Astrocyte (in vitro differentiated cells and primary cell): Measurements from ENCODE around the gene OR52R1. TPM values are rescaled to one million over a fixed set of nuclear protein-coding genes. Genes with fewer than 3 reads are reported as not detected.

Experiments
- DNase-seq: peaks from one replicate; pipeline ENCODE4 v3.0.0-alpha.2; 2010; ENCODE audit warnings: low read depth
- FAIRE-seq: peaks from 2 replicates; lab custom pipeline; 2011; peaks lifted over from hg19 to GRCh38; lab: Jason Lieb, UNC
- H2AFZ ChIP-seq: 2 replicates; pipeline ENCODE4 v1.6.0; 2012; ENCODE audit warnings: low read depth, low read length, inconsistent platforms
- H3K27ac ChIP-seq: 2 replicates; pipeline ENCODE4 v1.5.1; 2011; ENCODE audit warnings: low read depth, low read length, inconsistent platforms
- H3K27me3 ChIP-seq: 2 replicates; pipeline ENCODE4 v1.6.0; 2011; ENCODE audit warnings: low read length, inconsistent platforms; ENCODE audit not compliant: insufficient read depth
- H3K36me3 ChIP-seq: 2 replicates; pipeline ENCODE4 v1.5.1; 2011; ENCODE audit warnings: low read length, inconsistent platforms; ENCODE audit not compliant: insufficient read depth
- H3K4me1 ChIP-seq: 2 replicates; pipeline ENCODE4 v1.5.1; 2011; ENCODE audit warnings: low read length, inconsistent platforms; ENCODE audit not compliant: insufficient read depth
- H3K4me2 ChIP-seq: 2 replicates; pipeline ENCODE4 v1.6.0; 2012; ENCODE audit warnings: low read length, inconsistent platforms
- H3K4me3 ChIP-seq: 2 replicates; pipeline ENCODE4 v1.5.1; 2011; ENCODE audit warnings: low read depth, mild to moderate bottlenecking, low read length, inconsistent platforms; ENCODE audit not compliant: insufficient read depth
- H3K79me2 ChIP-seq: 2 replicates; pipeline ENCODE4 v1.6.0; 2012; ENCODE audit warnings: mild to moderate bottlenecking, low read length, inconsistent platforms; ENCODE audit not compliant: insufficient read depth
- H3K9ac ChIP-seq: 2 replicates; pipeline ENCODE4 v1.6.0; 2012; ENCODE audit warnings: mild to moderate bottlenecking, low read length, inconsistent platforms
- H3K9me3 ChIP-seq: 2 replicates; pipeline ENCODE4 v1.5.1; 2012; ENCODE audit warnings: low read depth, mild to moderate bottlenecking, low read length, inconsistent platforms; ENCODE audit not compliant: insufficient read depth
- H4K20me1 ChIP-seq: 2 replicates; pipeline ENCODE4 v1.6.0; 2012; ENCODE audit warnings: low read length, inconsistent platforms; ENCODE audit not compliant: insufficient read depth
- H3K27ac Mint-ChIP-seq: one replicate; pipeline ENCODE4 v1.8.0; 2021; ENCODE audit warnings: mild to moderate bottlenecking, mixed read lengths; ENCODE audit not compliant: unreplicated experiment
- H3K27me3 Mint-ChIP-seq: one replicate; pipeline ENCODE4 v1.8.0; 2021; ENCODE audit warnings: low read depth, mixed read lengths; ENCODE audit not compliant: unreplicated experiment
- H3K36me3 Mint-ChIP-seq: one replicate; pipeline ENCODE4 v1.8.0; 2021; ENCODE audit warnings: low read depth, mixed read lengths; ENCODE audit not compliant: unreplicated experiment
- H3K4me1 Mint-ChIP-seq: one replicate; pipeline ENCODE4 v1.8.0; 2021; ENCODE audit warnings: low read depth, mixed read lengths; ENCODE audit not compliant: unreplicated experiment
- H3K4me3 Mint-ChIP-seq: one replicate; pipeline ENCODE4 v1.8.0; 2021; ENCODE audit warnings: mild to moderate bottlenecking, moderate library complexity, mixed read lengths; ENCODE audit not compliant: unreplicated experiment
- H3K9me3 Mint-ChIP-seq: one replicate; pipeline ENCODE4 v1.8.0; 2021; ENCODE audit warnings: mild to moderate bottlenecking, mixed read lengths; ENCODE audit not compliant: unreplicated experiment
- EZH2 ChIP-seq: IDR thresholded peaks from 2 replicates; pipeline ENCODE4 v1.6.1; 2012; ENCODE audit warnings: mild to moderate bottlenecking, low read length, inconsistent platforms; ENCODE audit not compliant: insufficient read depth
- total RNA-seq: library from RNA; stranded (reverse); gene quantifications from 2 replicates; pipeline ENCODE4 v1.2.1, GENCODE V29; 2021
- TF ChIP-seq, protein P1 (sequence below): IDR thresholded peaks from 2 replicates; pipeline ENCODE4 v1.5.1; 2011; ENCODE audit warnings: low read depth, mild to moderate bottlenecking, inconsistent platforms, low read length, moderate library complexity; ENCODE audit not compliant: insufficient read depth

Gene OR52R1
- total RNA-seq, 1 donor from 2014 or later, result not detected

DNA sequence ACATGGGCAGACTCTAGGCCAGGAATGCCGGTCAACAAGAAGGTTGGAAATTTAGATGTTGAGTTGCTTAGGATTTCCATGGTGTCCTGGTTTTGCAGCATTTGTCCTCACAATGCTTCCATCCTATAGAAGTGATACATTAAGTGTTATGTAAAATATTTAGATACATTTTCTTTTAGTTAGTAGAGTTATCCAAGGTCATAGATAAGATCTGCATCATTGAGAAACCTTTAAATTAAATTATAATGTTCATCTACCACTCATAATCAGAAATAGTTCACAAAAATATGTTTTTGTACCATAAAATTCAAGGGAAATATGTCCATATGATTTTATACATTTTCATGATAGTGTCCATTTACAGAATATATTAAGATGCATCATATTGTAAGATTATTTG lies 34.3 kb downstream of the OR52R1 start, which contains the start of gene OR51F1:
Gene OR51F1, minus strand, starts transcription at position 101 of the 400 bp plus-strand sequence. Its CDS starts 0 bp downstream, at position 101.
- no peak for FAIRE-seq
- no peak within 1 kb of the TSS for H3K4me3 ChIP-seq
- Mint-ChIP-seq H3K4me1 (no peaks in the 10 kb centered on the region), H3K27ac (no peak within 1 kb of the TSS), H3K9me3 (no peaks in the 10 kb centered on the region), H3K4me3 (no peak within 1 kb of the TSS), H3K27me3 (no peaks in the 10 kb centered on the region), H3K36me3 (no peaks in the 10 kb centered on the region)
- H3K79me2 ChIP-seq, result no peaks in the 10 kb centered on the region
- H3K27me3 ChIP-seq, result no peaks in the 10 kb centered on the region
- H3K36me3 ChIP-seq, result no peaks in the 10 kb centered on the region
- no peak within 1 kb of the TSS for H2AFZ ChIP-seq
- TF ChIP-seq EZH2, result no peak
- TF ChIP-seq, protein P1, sequence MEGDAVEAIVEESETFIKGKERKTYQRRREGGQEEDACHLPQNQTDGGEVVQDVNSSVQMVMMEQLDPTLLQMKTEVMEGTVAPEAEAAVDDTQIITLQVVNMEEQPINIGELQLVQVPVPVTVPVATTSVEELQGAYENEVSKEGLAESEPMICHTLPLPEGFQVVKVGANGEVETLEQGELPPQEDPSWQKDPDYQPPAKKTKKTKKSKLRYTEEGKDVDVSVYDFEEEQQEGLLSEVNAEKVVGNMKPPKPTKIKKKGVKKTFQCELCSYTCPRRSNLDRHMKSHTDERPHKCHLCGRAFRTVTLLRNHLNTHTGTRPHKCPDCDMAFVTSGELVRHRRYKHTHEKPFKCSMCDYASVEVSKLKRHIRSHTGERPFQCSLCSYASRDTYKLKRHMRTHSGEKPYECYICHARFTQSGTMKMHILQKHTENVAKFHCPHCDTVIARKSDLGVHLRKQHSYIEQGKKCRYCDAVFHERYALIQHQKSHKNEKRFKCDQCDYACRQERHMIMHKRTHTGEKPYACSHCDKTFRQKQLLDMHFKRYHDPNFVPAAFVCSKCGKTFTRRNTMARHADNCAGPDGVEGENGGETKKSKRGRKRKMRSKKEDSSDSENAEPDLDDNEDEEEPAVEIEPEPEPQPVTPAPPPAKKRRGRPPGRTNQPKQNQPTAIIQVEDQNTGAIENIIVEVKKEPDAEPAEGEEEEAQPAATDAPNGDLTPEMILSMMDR, result no peak
- H4K20me1 ChIP-seq, result no peaks in the 10 kb centered on the region
- DNase-seq, result no peak
- H3K27ac ChIP-seq, result no peak within 1 kb of the TSS
- no peaks in the 10 kb centered on the region for H3K9me3 ChIP-seq
- no peaks in the 10 kb centered on the region for H3K4me1 ChIP-seq
- no peak within 1 kb of the TSS for H3K4me2 ChIP-seq
- H3K9ac ChIP-seq, result no peak within 1 kb of the TSS

DNA sequence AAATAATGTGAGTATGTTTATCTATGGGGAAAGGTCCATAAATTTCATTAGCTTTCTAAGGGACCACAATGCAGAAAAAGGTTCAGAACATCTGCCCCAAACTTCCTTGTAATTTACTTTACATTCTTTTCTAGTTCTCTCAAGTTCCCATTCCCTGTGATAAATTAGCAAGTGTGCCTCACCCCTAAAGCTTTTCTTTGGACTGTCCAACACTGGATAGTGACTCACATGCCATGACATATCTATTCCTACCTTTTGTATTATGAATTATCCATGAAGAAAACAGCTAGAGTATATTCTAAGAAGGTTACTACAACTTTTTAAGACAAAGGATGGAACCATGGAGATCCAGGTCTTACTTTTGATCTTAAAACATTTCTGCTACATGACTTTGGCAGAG lies 36.1 kb downstream of the OR52R1 start:
- no peak overlapping the region for H3K27ac ChIP-seq
- no peaks in the 10 kb centered on the region for H3K27me3 Mint-ChIP-seq
- H3K4me3 Mint-ChIP-seq, result no peak overlapping the region
- H3K4me2 ChIP-seq, result no peak overlapping the region
- H3K4me1 Mint-ChIP-seq, result no peaks in the 10 kb centered on the region
- DNase-seq (no peak), FAIRE-seq (no peak)
- H3K27ac Mint-ChIP-seq, result no peak overlapping the region
- no peaks in the 10 kb centered on the region for H3K4me1 ChIP-seq
- no peaks in the 10 kb centered on the region for H4K20me1 ChIP-seq
- H3K36me3 ChIP-seq, result no peaks in the 10 kb centered on the region
- no peaks in the 10 kb centered on the region for H3K27me3 ChIP-seq
- no peak overlapping the region for H3K4me3 ChIP-seq
- H3K9me3 ChIP-seq, result no peaks in the 10 kb centered on the region
- TF ChIP-seq, protein P1, result no peak
- TF ChIP-seq EZH2, result no peak
- H3K9ac ChIP-seq, result no peak overlapping the region
- H3K36me3 Mint-ChIP-seq, result no peaks in the 10 kb centered on the region
- H3K79me2 ChIP-seq, result no peaks in the 10 kb centered on the region
- no peak overlapping the region for H2AFZ ChIP-seq
- no peaks in the 10 kb centered on the region for H3K9me3 Mint-ChIP-seq

DNA sequence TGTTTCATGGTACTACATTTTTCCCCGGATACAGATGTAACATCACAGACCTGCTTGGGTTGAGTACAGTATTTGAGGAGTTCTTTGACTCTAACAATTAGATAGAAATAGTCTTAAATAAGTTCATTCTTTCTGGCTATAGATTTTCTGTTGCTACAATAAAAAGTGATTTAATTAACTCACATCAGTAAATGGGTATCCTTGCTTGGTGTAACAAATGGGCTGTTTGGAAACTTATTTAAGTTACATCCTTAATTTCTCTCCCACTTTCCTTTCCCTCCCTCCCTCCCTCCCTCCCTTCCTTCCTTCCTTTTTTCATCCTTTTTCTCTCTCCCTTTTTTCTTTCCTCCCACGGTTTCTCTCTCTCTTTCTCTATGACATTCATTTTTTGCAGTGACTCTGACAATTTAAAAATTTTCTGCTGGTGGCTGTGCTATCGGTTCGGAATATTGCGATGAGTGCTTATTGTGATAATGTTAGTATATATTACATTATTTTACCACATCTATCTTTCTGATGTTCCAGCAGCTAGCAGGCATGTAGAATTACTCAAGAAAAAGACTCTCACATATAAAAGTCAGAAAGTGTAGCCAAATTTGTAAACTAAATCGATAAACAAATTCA lies 37.6 kb downstream of the OR52R1 start:
- DNase-seq, result no peak
- Histone ChIP-seq H3K9ac (no peak overlapping the region), H4K20me1 (no peaks in the 10 kb centered on the region), H3K9me3 (no peaks in the 10 kb centered on the region), H3K4me2 (no peak overlapping the region), H3K4me1 (no peaks in the 10 kb centered on the region), H3K27ac (no peak overlapping the region), H3K36me3 (no peaks in the 10 kb centered on the region), H3K4me3 (no peak overlapping the region), H3K79me2 (no peaks in the 10 kb centered on the region), H2AFZ (no peak overlapping the region), H3K27me3 (no peaks in the 10 kb centered on the region)
- Mint-ChIP-seq H3K9me3 (no peaks in the 10 kb centered on the region), H3K27me3 (no peaks in the 10 kb centered on the region), H3K4me3 (no peak overlapping the region), H3K27ac (no peak overlapping the region), H3K36me3 (no peaks in the 10 kb centered on the region), H3K4me1 (no peaks in the 10 kb centered on the region)
- no peak for TF ChIP-seq EZH2
- TF ChIP-seq, protein P1, result no peak
- FAIRE-seq, result no peak
